ENCODE measurements around the gene NFATC1. TPM values are rescaled to one million over a fixed set of nuclear protein-coding genes. Genes with fewer than 3 reads are reported as not detected.

NFATC1 gene
- polyA plus RNA-seq, 3 donors: 4.6 to 7.0 (median 5.2) TPM

- DNase-seq (ENCODE audit: extremely low read depth in 1 of 11, low read depth in 9 of 11, low spot score in 4 of 11): no peak
These were observed 113.1 kb downstream of the NFATC1 start for GRCh38 chr18:79508565-79509535.

GRCh38 chr18:79509536-79509930 is 113.8 kb downstream of the NFATC1 start:
- no peak for DNase-seq (ENCODE audit: extremely low read depth in 1 of 11, low read depth in 9 of 11, low spot score in 4 of 11)

DNA sequence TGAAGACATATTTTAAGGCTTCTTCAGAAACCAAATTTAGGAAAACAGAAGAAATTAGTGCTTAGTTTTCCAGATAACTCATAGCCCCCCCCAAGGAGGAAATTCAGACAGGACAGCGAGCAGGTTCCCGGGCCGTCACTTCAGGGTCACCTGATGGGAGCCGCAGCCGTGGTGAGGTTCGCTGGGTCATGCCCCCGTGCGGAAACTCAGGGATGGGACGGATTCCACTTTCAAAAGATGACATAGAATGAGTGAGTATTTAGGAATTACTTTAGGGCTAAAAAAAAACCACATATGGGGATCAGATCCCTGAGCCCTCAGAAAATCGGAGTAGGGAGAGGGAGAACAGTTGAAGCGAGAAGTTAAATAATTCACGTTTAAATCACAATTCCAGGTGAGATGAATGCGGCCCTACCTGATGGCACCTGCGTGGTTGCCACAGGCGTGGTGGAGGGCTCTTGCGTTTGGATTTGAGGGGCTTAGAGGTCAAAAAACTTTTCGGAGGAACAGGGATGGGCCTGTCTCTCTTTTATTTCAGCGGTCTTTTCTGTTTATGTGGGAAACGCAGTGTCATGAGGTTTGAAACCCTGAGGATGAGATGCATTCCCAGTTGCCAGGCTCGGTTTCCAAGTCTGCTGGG is 114.4 kb downstream of the NFATC1 start:
- DNase-seq (ENCODE audit: extremely low read depth in 1 of 11, low read depth in 9 of 11, low spot score in 4 of 11): no peak

GRCh38 chr18:79510731-79511241 is 115.1 kb downstream of the NFATC1 start:
- DNase-seq (ENCODE audit: extremely low read depth in 1 of 11, low read depth in 9 of 11, low spot score in 4 of 11): no peak

- no peak for DNase-seq (ENCODE audit: extremely low read depth in 1 of 11, low read depth in 9 of 11, low spot score in 4 of 11)
These were observed 115.5 kb downstream of the NFATC1 start for GRCh38 chr18:79511271-79511670.

DNA sequence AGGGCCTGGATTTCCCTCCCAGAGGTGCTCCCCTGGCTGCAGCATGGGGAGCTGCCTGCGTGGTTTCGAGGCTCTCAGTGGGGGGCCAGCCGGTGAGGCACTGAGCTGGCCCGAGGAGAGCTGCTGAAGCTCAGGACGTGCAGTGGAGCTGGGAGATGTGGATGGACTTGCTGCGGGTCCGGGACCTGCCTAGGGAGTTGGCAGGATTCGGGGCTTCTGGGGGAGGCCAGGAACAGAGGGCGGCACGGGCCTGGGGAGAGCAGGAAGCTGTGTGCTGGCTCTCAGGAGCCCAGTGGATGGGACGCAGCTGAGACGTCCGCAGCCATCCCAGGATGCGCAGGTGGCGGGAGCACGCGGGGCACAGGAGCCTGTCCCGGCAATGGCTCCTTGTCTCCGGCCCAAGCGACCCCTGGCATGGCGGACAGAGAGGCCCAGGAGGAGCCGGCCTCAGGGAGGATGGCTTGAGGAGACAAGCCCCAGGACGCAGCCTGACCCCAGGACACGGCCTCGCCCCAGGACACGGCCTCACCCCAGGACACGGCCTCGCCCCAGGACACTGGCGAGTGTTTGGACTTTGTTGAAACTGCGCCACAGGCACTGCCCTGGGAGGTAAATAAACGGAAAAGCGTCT is 116.1 kb downstream of the NFATC1 start:
- DNase-seq (ENCODE audit: extremely low read depth in 1 of 11, low read depth in 9 of 11, low spot score in 4 of 11): no peak

- no peak for DNase-seq (ENCODE audit: extremely low read depth in 1 of 11, low read depth in 9 of 11, low spot score in 4 of 11)
These were observed 117.0 kb downstream of the NFATC1 start for GRCh38 chr18:79512461-79513380.

DNA sequence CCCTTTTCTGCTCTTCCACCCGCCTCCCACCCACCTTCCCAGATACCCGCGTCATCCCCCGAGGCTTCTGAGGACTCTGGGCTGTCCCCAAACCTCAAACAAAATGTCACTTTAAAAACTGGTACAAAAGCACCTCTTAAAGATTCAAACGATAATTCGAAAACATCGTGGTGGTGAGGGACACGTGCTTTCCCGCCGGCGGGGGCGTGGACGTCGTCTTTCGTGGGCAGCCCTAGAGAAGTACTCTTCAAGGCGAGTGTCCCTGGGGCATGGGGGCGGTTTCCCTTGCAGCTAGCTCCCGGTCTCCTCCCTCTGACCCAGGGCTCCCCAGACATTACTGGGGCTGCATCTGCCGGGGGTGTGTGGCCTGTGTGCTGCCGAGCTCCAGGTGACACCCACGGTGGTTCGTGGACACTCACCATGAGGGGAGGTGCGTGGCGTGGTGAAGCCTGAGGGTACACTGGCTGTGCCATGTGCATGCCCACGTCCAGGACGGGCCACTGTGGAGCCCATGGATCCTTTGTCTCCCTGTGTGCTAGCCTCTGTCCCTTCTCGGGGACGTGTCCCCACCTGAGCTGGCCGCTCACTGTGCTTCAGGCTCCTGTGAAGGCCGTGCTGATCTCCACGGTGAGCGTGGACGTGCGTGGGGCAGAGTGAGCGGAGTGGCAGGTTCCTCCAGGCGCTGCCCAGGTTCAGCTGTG is 117.8 kb downstream of the NFATC1 start:
- DNase-seq (ENCODE audit: extremely low read depth in 1 of 11, low read depth in 9 of 11, low spot score in 4 of 11): no peak

DNA sequence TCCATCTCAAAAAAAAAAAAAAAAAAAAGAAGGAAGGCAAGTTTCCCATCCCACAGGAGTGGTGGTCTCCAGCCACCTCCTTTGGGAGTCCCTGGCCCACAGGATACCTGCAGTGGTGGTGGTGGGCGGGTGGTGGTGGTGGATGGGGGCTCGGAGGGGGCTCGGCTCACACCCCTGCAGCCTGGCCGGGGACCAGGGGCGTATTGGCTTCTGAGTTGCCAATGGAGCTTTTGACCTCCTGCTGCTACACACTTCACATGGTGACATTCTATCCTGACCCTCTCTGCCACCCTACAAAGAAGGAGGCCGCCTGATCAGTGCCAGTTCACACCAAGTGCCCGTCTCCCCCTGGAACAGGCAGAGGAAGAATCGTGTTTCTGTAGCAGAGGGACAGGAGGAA is 119.6 kb downstream of the NFATC1 start:
- DNase-seq (ENCODE audit: extremely low read depth in 1 of 11, low read depth in 9 of 11, low spot score in 4 of 11): no peak

GRCh38 chr18:79515944-79516351 is 120.2 kb downstream of the NFATC1 start:
- no peak for DNase-seq (ENCODE audit: extremely low read depth in 1 of 11, low read depth in 9 of 11, low spot score in 4 of 11)

DNA sequence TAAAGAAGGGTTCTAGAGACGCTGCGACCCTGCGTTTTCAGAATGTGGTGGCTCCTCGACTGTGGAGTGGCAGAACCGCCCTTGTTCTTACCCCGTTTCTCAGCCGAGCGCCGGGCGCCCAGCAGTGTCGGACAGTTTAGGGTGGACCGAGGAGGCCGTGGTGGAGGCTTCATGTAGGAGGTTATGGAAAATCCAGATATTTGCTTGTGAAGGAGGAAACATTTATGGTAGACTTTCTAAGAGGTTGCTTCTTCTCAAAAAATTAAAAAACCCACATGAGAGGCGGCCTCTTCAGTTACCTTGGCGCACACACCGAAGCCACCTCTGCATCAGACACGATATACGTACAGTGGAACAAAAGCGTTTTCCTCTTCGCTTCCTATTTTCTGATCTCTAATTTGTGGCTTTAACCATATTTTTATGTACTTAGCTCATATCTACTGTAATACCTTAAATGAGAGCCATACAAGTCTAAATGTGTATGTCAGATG is 120.8 kb downstream of the NFATC1 start:
- no peak for DNase-seq (ENCODE audit: extremely low read depth in 1 of 11, low read depth in 9 of 11, low spot score in 4 of 11)

- no peak for DNase-seq (ENCODE audit: extremely low read depth in 1 of 11, low read depth in 9 of 11, low spot score in 4 of 11)
These were observed 121.6 kb downstream of the NFATC1 start for GRCh38 chr18:79517341-79517740.

GRCh38 chr18:79518028-79518682 is 122.4 kb downstream of the NFATC1 start:
- no peak for DNase-seq (ENCODE audit: extremely low read depth in 1 of 11, low read depth in 9 of 11, low spot score in 4 of 11)

- DNase-seq (ENCODE audit: extremely low read depth in 1 of 11, low read depth in 9 of 11, low spot score in 4 of 11): no peak
These were observed 123.0 kb downstream of the NFATC1 start for GRCh38 chr18:79518683-79519128.

GRCh38 chr18:79519751-79520477 is 124.2 kb downstream of the NFATC1 start:
- peak in 1 of 11 donors; percentile 48 for DNase-seq (ENCODE audit: extremely low read depth in 1 of 11, low read depth in 9 of 11, low spot score in 4 of 11)

- DNase-seq (ENCODE audit: extremely low read depth in 1 of 11, low read depth in 9 of 11, low spot score in 4 of 11): no peak
These were observed 125.0 kb downstream of the NFATC1 start for GRCh38 chr18:79520478-79521390.

Data from renal cortex interstitium (tissue), 11 donors.